Measurements from ENCODE around the gene POLR2M.

DNA sequence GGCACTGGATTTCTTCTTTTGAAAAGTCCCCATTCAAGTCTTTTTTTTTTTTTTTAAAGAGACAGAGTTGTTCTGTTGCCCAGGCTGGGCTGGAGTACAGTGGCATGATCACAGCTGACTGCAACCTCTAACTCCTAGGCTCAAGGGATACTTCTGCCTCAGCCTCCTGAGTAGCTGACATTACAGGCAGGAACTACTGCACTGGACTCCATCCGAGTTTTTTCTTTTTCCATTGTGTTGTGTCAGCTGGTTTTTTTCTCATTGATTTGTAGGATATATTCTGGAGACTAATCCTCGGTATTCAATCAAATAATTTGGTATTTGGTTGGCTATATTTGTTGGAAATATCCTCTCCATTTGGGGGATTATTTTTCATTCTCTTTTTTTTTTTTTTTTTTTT is 11.8 kb downstream of the POLR2M start:
- TF ChIP-seq, protein P1, sequence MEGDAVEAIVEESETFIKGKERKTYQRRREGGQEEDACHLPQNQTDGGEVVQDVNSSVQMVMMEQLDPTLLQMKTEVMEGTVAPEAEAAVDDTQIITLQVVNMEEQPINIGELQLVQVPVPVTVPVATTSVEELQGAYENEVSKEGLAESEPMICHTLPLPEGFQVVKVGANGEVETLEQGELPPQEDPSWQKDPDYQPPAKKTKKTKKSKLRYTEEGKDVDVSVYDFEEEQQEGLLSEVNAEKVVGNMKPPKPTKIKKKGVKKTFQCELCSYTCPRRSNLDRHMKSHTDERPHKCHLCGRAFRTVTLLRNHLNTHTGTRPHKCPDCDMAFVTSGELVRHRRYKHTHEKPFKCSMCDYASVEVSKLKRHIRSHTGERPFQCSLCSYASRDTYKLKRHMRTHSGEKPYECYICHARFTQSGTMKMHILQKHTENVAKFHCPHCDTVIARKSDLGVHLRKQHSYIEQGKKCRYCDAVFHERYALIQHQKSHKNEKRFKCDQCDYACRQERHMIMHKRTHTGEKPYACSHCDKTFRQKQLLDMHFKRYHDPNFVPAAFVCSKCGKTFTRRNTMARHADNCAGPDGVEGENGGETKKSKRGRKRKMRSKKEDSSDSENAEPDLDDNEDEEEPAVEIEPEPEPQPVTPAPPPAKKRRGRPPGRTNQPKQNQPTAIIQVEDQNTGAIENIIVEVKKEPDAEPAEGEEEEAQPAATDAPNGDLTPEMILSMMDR (IDR thresholded peaks at IDR 0.05 in 8 of 11, conservative IDR thresholded peaks at IDR 0.05 in 3 of 11), result no peak
- TF ChIP-seq POLR2AphosphoS5 (IDR thresholded peaks at IDR 0.05) (no peak), POLR2A (IDR thresholded peaks at IDR 0.05) (no peak)
